Measurements from ENCODE around the gene PTPRN2. TPM values are rescaled to one million over a fixed set of nuclear protein-coding genes. Genes with fewer than 3 reads are reported as not detected.

PTPRN2 gene
- total RNA-seq, 4 donors from 2014 or later = 14.9 to 34.3 (median 21.3) TPM

- Histone ChIP-seq H3K4me1 (no peaks in the 10 kb centered on the region), H3K36me3 (no peaks in the 10 kb centered on the region), H3K27ac (no peak overlapping the region), H3K4me3 (no peak overlapping the region), H3K27me3 (no peaks in the 10 kb centered on the region), H3K9me3 (no peaks in the 10 kb centered on the region)
- no peak for TF ChIP-seq POLR2A (IDR thresholded peaks at IDR 0.05)
- no peak for TF ChIP-seq CTCF (IDR thresholded peaks at IDR 0.05)
- DNase-seq = peak in 1 of 3 donors; percentile 36
These were observed 220.5 kb downstream of the PTPRN2 start for GRCh38 chr7:158366916-158367633.

DNA sequence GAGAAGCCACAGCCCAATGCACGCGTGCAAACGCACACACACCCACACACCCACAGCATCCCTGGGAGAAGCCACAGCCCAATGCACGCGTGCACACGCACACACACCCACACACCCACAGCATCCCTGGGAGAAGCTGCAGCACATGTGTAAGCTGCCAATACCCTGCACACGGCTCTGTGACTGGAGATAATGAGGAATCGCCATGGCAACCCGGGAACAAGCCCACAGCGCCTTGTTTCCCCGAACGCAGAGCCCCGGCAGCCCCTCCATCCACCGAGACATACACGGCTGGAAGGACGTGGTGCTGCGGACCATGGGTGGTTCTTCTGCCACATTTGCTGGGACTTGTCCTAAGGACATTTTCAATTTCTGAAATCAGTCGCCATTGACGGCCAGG, 221.3 kb downstream of the PTPRN2 start:
- H3K27me3 ChIP-seq = no peaks in the 10 kb centered on the region
- no peaks in the 10 kb centered on the region for H3K36me3 ChIP-seq
- DNase-seq = peak in 1 of 3 donors; percentile 11
- no peak for TF ChIP-seq POLR2A (IDR thresholded peaks at IDR 0.05)
- TF ChIP-seq CTCF (IDR thresholded peaks at IDR 0.05) = no peak
- H3K9me3 ChIP-seq = no peaks in the 10 kb centered on the region
- no peaks in the 10 kb centered on the region for H3K4me1 ChIP-seq
- no peak overlapping the region for H3K4me3 ChIP-seq
- H3K27ac ChIP-seq = no peak overlapping the region

DNA sequence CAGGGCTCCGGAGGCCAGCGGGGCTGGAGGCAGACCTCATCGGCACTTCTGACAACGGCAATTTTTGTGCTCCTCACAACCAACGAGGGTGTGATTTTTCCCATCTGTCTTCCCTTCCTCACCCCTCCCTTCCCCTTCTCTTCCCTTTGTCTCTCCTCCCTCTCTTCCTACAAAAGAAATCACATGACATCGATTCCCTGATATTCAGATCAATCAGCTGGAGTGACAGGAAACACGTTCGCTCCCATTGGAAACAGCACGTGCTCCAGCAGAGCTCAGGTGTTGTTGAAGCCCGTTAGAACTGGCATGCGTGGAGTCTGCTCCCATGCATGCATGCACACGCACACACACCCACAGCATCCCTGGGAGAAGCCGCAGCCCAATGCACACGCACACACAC, 222.4 kb downstream of the PTPRN2 start:
- H3K4me3 ChIP-seq = no peak overlapping the region
- H3K4me1 ChIP-seq = no peaks in the 10 kb centered on the region
- TF ChIP-seq POLR2A (IDR thresholded peaks at IDR 0.05) = no peak
- no peak overlapping the region for H3K27ac ChIP-seq
- no peaks in the 10 kb centered on the region for H3K27me3 ChIP-seq
- no peaks in the 10 kb centered on the region for H3K9me3 ChIP-seq
- peak in 1 of 3 donors; percentile 11 for DNase-seq
- no peaks in the 10 kb centered on the region for H3K36me3 ChIP-seq

DNA sequence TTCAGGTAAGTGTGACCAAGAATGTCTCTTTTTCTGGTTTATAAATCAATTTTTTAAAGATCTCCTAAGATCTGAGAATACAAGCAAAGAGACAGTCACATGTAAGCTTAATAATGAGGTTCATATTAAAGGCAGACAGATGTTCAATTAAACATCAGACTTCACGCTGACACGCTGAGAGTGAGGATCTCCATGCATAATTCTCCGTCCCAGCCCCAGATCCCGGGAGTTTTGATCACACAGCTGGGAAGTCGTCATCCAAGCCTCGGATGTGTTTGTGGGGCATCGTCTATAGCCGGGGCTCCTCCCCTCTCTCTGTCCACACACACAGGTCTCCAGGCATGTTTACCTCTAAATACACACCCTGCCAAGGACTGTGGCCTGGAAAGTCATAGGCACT, 223.2 kb downstream of the PTPRN2 start:
- Histone ChIP-seq H3K4me3 (no peak overlapping the region), H3K4me1 (no peaks in the 10 kb centered on the region), H3K36me3 (no peaks in the 10 kb centered on the region), H3K9me3 (no peaks in the 10 kb centered on the region), H3K27me3 (no peaks in the 10 kb centered on the region), H3K27ac (no peak overlapping the region)
- TF ChIP-seq POLR2A (IDR thresholded peaks at IDR 0.05) = no peak
- no peak for TF ChIP-seq CTCF (IDR thresholded peaks at IDR 0.05)
- peak in 1 of 3 donors; percentile 15 for DNase-seq

- Histone ChIP-seq H3K27me3 (no peaks in the 10 kb centered on the region), H3K36me3 (no peaks in the 10 kb centered on the region), H3K4me1 (no peaks in the 10 kb centered on the region), H3K4me3 (no peak overlapping the region), H3K27ac (no peak overlapping the region), H3K9me3 (no peaks in the 10 kb centered on the region)
- no peak for TF ChIP-seq POLR2A (IDR thresholded peaks at IDR 0.05)
- no peak for TF ChIP-seq CTCF (IDR thresholded peaks at IDR 0.05)
- DNase-seq = peak in 1 of 3 donors; percentile 34
These were observed 224.4 kb downstream of the PTPRN2 start for GRCh38 chr7:158362912-158363905.

- DNase-seq = peak in 1 of 3 donors; percentile 23
- H3K9me3 ChIP-seq = no peaks in the 10 kb centered on the region
- H3K4me1 ChIP-seq = no peaks in the 10 kb centered on the region
- no peak overlapping the region for H3K4me3 ChIP-seq
- no peaks in the 10 kb centered on the region for H3K27me3 ChIP-seq
- no peak overlapping the region for H3K27ac ChIP-seq
- TF ChIP-seq POLR2A (IDR thresholded peaks at IDR 0.05) (no peak), CTCF (IDR thresholded peaks at IDR 0.05) (no peak)
- H3K36me3 ChIP-seq = no peaks in the 10 kb centered on the region
These were observed 225.6 kb downstream of the PTPRN2 start for GRCh38 chr7:158362001-158362400.
